CD4-positive, alpha-beta memory T cell (primary cell): Measurements from ENCODE around the gene BCAR3. TPM values are rescaled to one million over a fixed set of nuclear protein-coding genes. Genes with fewer than 3 reads are reported as not detected.

ENCODE experiments used
- CTCF ChIA-PET: fragments of 350-600 bp; sonication (Branson Sonifier 250); formaldehyde crosslinking; loops from one replicate; lab custom pipeline; 2021; ENCODE audit warnings: inconsistent platforms; ENCODE audit not compliant: partially characterized antibody; lab: Charles Lee
- POLR2A ChIA-PET: fragments of 350-600 bp; sonication (Branson Sonifier 250); formaldehyde crosslinking; loops from one replicate; lab custom pipeline; 2021; ENCODE audit not compliant: partially characterized antibody; lab: Charles Lee
- DNase-seq, 5 donors: peaks; one replicate each; pipeline versions ENCODE4 v3.0.0 to v3.0.0-alpha.2; 2020 to 2022; ENCODE audit warnings: mixed read lengths in 1 of 5
- H3K27ac ChIP-seq: one replicate; pipeline ENCODE4 v1.7.0; 2013; ENCODE audit warnings: low read depth, low read length
- H3K27me3 ChIP-seq: 2 replicates; pipeline ENCODE4 v1.7.0; 2013; ENCODE audit warnings: mild to moderate bottlenecking, low read length, moderate library complexity; ENCODE audit not compliant: insufficient read depth
- H3K36me3 ChIP-seq: 2 replicates; pipeline ENCODE4 v1.7.0; 2013; ENCODE audit warnings: mild to moderate bottlenecking, low read length, moderate library complexity; ENCODE audit not compliant: insufficient read depth
- H3K4me1 ChIP-seq: 2 replicates; pipeline ENCODE4 v1.7.0; 2013; ENCODE audit warnings: mild to moderate bottlenecking, low read length, moderate library complexity; ENCODE audit not compliant: insufficient read depth
- H3K4me3 ChIP-seq, 2 donors: one replicate each; pipeline ENCODE4 v1.7.0; 2013; ENCODE audit warnings: low read length in 2 of 2, mild to moderate bottlenecking in 1 of 2
- H3K9me3 ChIP-seq, 2 donors: one replicate each; pipeline ENCODE4 v1.7.0; 2013; ENCODE audit warnings: low read length in 2 of 2, control low read depth in 1 of 2; ENCODE audit not compliant: control insufficient read depth in 1 of 2
- H3K27ac Mint-ChIP-seq, 7 donors: one replicate each; pipeline ENCODE4 v1.8.0; 2020 to 2021; ENCODE audit warnings: mixed read lengths in 7 of 7, mild to moderate bottlenecking in 6 of 7, inconsistent platforms in 3 of 7, moderate library complexity in 3 of 7
- H3K27me3 Mint-ChIP-seq, 2 donors: one replicate each; pipeline ENCODE4 v1.8.0; 2020 to 2021; ENCODE audit warnings: mixed read lengths in 2 of 2
- H3K36me3 Mint-ChIP-seq, 2 donors: one replicate each; pipeline ENCODE4 v1.8.0; 2020 to 2021; ENCODE audit warnings: mixed read lengths in 2 of 2, inconsistent platforms in 1 of 2, mild to moderate bottlenecking in 1 of 2
- H3K4me1 Mint-ChIP-seq, 4 donors: one replicate each; pipeline ENCODE4 v1.8.0; 2020 to 2021; ENCODE audit warnings: mixed read lengths in 4 of 4, mild to moderate bottlenecking in 1 of 4
- H3K4me3 Mint-ChIP-seq, 8 donors: one replicate each; pipeline ENCODE4 v1.8.0; 2020 to 2021; ENCODE audit warnings: mixed read lengths in 8 of 8, mild to moderate bottlenecking in 7 of 8, moderate library complexity in 6 of 8, inconsistent platforms in 3 of 8
- H3K9me3 Mint-ChIP-seq, 8 donors: one replicate each; pipeline ENCODE4 v1.8.0; 2020 to 2021; ENCODE audit warnings: mixed read lengths in 8 of 8, mild to moderate bottlenecking in 5 of 8, inconsistent platforms in 3 of 8, moderate library complexity in 1 of 8
- intact Hi-C: fragments of 100-400 bp; cut with micrococcal nuclease; formaldehyde crosslinking; loops from one replicate; pipeline ENCODE4 v1.15.1; 2023
- polyA plus RNA-seq, 2 donors: library from polyadenylated mRNA; unstranded; fragments of 300-500 nt; fragmentation: Illumina TruSeq; gene quantifications; one replicate each; pipeline ENCODE4 v1.2.3, GENCODE V29; 2021
- total RNA-seq, 2 experiments: library from RNA; stranded (reverse); gene quantifications; one replicate each; pipeline ENCODE4 v1.2.3, GENCODE V29; 2021

Gene BCAR3
- total and polyA plus RNA-seq, 4 experiments from 2014 or later, result 0.39 to 1.2 (median 0.76) TPM

DNA sequence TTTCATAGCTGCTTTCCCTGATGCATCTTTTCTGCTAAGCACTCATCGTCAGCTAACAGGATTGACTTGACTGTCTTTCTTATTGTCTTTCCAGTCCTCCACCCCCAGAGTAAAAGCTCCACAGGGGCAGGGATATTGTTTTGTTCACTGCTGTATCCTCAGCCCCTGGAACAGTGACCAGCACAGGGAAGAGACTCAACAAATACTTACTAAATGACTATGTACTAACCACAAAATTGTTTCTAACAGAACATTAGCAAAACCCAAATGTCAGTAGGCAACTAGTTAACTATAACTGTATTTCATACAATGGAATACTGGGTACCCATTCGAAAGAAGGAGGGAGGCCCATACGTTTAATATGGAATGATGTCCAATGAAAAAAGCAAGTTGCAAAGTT is 53.0 kb downstream of the BCAR3 start:
- ChIA-PET CTCF (interaction anchor here (0.7 to 7.9 kb wide), 38 partner anchors 9 to 1177 kb away, joined by 3 to 191 read pairs (median 4); partner anchors contain the start of genes DNTTIP2 and GCLM), POLR2A (interaction anchor here (1.2 to 2.0 kb wide), 2 partner anchors 215 to 217 kb away, joined by 13 to 15 read pairs; no protein-coding TSS in a partner anchor)
- Mint-ChIP-seq H3K27ac (peak overlapping the region in 1 of 7 donors; percentile 3), H3K4me3 (no peak overlapping the region), H3K36me3 (no peaks in the 10 kb centered on the region), H3K4me1 (no peaks in the 10 kb centered on the region), H3K27me3 (no peaks in the 10 kb centered on the region), H3K9me3 (no peaks in the 10 kb centered on the region)
- no peak for DNase-seq
- Histone ChIP-seq H3K9me3 (no peaks in the 10 kb centered on the region), H3K4me1 (no peaks in the 10 kb centered on the region), H3K27me3 (no peaks in the 10 kb centered on the region), H3K36me3 (no peaks in the 10 kb centered on the region), H3K27ac (no peak overlapping the region), H3K4me3 (no peak overlapping the region)
- intact Hi-C loops, result loop anchor here (1.0 to 10.0 kb wide), 8 partner anchors 186 to 551 kb away; partner anchors contain the start of genes GCLM and MTF2

DNA sequence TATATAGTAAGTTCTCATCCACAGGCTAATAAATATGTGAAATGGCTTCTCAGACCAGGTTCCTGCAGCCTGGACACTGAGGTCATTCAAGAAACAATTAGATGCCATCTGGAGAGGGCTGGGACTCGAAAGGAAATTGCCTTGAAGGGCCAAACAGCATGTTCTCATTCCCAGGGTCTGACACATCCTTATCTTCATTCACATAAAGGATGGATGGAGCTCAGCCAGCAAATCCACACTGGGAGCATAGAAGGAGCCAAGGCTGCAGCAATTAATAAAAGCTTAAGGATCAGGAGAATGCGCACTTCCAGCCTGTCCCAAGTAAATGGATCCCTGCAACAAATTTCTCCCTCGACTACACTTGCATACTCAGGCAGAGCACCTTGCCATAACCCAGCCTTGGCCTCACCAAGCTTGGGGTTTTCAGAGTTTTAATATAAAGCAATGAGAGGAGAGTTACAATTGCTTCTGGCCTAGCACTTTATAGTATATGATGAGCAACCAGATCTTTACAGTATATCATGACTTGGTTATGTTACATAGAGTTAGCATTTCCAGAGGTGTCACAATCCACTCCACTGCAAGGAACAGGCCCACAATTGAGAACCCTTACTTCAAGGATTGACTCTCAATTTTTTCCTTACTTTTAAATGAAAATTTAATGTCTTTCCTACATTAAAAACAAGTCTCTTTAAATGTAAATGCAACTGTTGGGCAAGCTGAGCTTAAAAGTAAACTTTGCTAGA is 55.9 kb downstream of the BCAR3 start:
- H3K36me3 ChIP-seq, result no peaks in the 10 kb centered on the region
- intact Hi-C loops, result loop anchor here (5.0 to 10.0 kb wide), 2 partner anchors 321 to 548 kb away; partner anchors contain the start of gene MTF2
- no peaks in the 10 kb centered on the region for H3K4me1 Mint-ChIP-seq
- no peaks in the 10 kb centered on the region for H3K27me3 Mint-ChIP-seq
- H3K36me3 Mint-ChIP-seq, result no peaks in the 10 kb centered on the region
- no peaks in the 10 kb centered on the region for H3K4me1 ChIP-seq
- no peak overlapping the region for H3K4me3 Mint-ChIP-seq
- ChIA-PET POLR2A (interaction anchor here (2.3 kb wide), 1 partner anchor 220 kb away, joined by 6 read pairs; no protein-coding TSS in a partner anchor), CTCF (interaction anchor here (0.7 to 1.7 kb wide), 12 partner anchors 8 to 400 kb away, joined by 3 to 6 read pairs (median 3); no protein-coding TSS in a partner anchor)
- no peak overlapping the region for H3K27ac Mint-ChIP-seq
- no peak overlapping the region for H3K4me3 ChIP-seq
- H3K27ac ChIP-seq, result no peak overlapping the region
- no peaks in the 10 kb centered on the region for H3K9me3 Mint-ChIP-seq
- H3K27me3 ChIP-seq, result no peaks in the 10 kb centered on the region
- no peak for DNase-seq
- no peaks in the 10 kb centered on the region for H3K9me3 ChIP-seq

DNA sequence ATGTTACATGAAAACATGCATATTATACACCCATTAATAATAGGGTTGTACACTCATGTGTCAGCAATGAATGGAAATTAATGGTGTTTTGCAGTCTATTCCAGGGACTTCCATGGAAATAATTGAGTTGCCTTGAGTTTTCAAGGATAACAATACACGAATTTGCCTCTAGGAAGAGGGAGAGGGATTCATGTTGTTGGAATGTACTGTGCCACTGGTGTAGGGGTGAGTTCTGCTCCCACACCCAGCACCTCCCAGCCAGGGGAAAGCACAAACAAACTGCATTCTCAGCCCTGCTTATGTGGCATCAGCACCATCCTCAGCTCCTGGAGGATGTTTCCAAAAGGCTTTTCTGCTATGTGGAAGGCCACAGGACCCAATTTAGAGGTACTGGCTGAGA is 57.8 kb downstream of the BCAR3 start:
- H3K9me3 ChIP-seq, result no peaks in the 10 kb centered on the region
- Mint-ChIP-seq H3K27ac (no peak overlapping the region), H3K36me3 (no peaks in the 10 kb centered on the region), H3K9me3 (no peaks in the 10 kb centered on the region), H3K4me1 (no peaks in the 10 kb centered on the region), H3K4me3 (no peak overlapping the region), H3K27me3 (no peaks in the 10 kb centered on the region)
- intact Hi-C loops, result loop anchor here (10.0 kb wide), 1 partner anchor 319 kb away; no protein-coding TSS in a partner anchor
- no peaks in the 10 kb centered on the region for H3K27me3 ChIP-seq
- no peaks in the 10 kb centered on the region for H3K4me1 ChIP-seq
- no peak for DNase-seq
- H3K36me3 ChIP-seq, result no peaks in the 10 kb centered on the region
- CTCF ChIA-PET, result no interaction called here
- H3K27ac ChIP-seq, result no peak overlapping the region
- H3K4me3 ChIP-seq, result no peak overlapping the region
- POLR2A ChIA-PET, result interaction anchor here (2.3 kb wide), 1 partner anchor 222 kb away, joined by 6 read pairs; no protein-coding TSS in a partner anchor

DNA sequence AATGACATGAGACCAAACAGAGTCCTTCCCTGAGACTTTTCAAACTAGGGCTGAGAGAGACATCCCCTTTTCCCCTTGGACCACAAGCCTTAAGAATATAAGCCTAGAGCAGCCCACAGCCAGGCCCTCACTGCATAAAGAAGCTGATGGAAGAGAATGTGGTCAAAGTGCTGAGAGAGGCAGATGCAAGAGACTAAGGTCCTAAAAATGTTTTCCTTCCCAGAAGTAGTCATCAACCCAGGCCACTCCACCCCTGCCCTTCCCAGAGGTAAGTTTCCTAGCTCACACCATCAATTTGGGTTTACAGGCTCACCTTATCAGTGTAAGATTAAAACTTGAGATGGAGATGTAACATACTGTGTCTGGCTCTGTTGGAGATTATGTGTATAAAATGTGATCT is 58.2 kb downstream of the BCAR3 start:
- CTCF ChIA-PET, result no interaction called here
- H3K9me3 Mint-ChIP-seq, result no peaks in the 10 kb centered on the region
- Histone ChIP-seq H3K4me1 (no peaks in the 10 kb centered on the region), H3K36me3 (no peaks in the 10 kb centered on the region), H3K9me3 (no peaks in the 10 kb centered on the region), H3K27me3 (no peaks in the 10 kb centered on the region), H3K4me3 (no peak overlapping the region), H3K27ac (no peak overlapping the region)
- no peaks in the 10 kb centered on the region for H3K4me1 Mint-ChIP-seq
- H3K27me3 Mint-ChIP-seq, result no peaks in the 10 kb centered on the region
- no peak overlapping the region for H3K27ac Mint-ChIP-seq
- POLR2A ChIA-PET, result interaction anchor here (2.3 kb wide), 1 partner anchor 223 kb away, joined by 6 read pairs; no protein-coding TSS in a partner anchor
- DNase-seq, result no peak
- H3K4me3 Mint-ChIP-seq, result no peak overlapping the region
- no peaks in the 10 kb centered on the region for H3K36me3 Mint-ChIP-seq
- intact Hi-C loops, result loop anchor here (10.0 kb wide), 1 partner anchor 319 kb away; no protein-coding TSS in a partner anchor

DNA sequence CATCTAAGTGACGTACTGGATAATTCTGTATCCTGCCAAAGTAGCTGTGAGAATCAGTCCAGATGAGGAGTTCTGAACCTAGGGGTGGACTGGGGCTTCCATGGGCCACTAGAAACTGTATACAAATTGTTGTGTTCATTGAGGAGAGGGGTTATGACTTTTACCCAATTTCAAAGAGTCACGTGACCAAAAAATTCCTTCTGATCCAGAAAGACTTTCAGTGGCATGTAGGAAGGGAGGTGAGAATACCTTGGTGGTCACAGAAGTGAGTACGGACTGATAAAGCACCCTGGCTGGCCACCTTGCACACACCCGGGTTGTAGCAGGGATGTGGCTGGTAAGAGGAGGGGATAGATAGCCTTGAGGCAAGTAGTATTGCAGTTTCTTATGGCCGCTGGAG is 60.4 kb downstream of the BCAR3 start:
- H3K36me3 ChIP-seq, result no peaks in the 10 kb centered on the region
- H3K4me3 Mint-ChIP-seq, result no peak overlapping the region
- ChIA-PET POLR2A (no interaction called here), CTCF (interaction anchor here (1.9 to 2.3 kb wide), 2 partner anchors 8 to 317 kb away, joined by 6 to 15 read pairs; no protein-coding TSS in a partner anchor)
- H3K9me3 Mint-ChIP-seq, result no peaks in the 10 kb centered on the region
- peaks cover under 1% of the 10 kb centered on the region for H3K4me1 ChIP-seq
- H3K4me3 ChIP-seq, result no peak overlapping the region
- intact Hi-C loops, result loop anchor here (10.0 kb wide), 1 partner anchor 316 kb away; no protein-coding TSS in a partner anchor
- no peak overlapping the region for H3K27ac Mint-ChIP-seq
- H3K9me3 ChIP-seq, result no peaks in the 10 kb centered on the region
- H3K27me3 ChIP-seq, result no peaks in the 10 kb centered on the region
- H3K27me3 Mint-ChIP-seq, result no peaks in the 10 kb centered on the region
- DNase-seq, result no peak
- H3K27ac ChIP-seq, result no peak overlapping the region
- no peaks in the 10 kb centered on the region for H3K36me3 Mint-ChIP-seq
- peaks cover 1 to 3% (median 2%) of the 10 kb centered on the region in 4 donors for H3K4me1 Mint-ChIP-seq

DNA sequence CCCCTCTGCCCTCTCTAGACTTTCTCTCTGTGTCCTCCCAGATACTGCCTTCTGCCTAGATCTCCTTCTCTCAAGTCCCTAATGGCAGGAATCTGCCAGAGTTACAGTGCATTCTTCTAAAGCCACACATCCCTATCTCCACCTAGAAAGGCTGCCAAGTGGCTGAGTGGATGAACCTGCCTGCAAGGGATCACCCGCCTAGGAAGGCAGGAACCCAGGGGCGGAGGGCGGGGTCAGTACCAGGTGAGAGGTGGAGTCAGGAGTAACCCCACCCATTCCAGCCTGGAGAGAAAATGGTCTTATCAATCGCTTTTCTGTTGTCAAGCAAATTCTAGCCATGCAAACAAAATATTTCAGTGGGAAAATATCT is 60.8 kb downstream of the BCAR3 start:
- Histone ChIP-seq H3K36me3 (no peaks in the 10 kb centered on the region), H3K9me3 (no peaks in the 10 kb centered on the region), H3K27me3 (no peaks in the 10 kb centered on the region), H3K4me1 (peaks cover 5% of the 10 kb centered on the region), H3K27ac (no peak overlapping the region), H3K4me3 (no peak overlapping the region)
- Mint-ChIP-seq H3K9me3 (no peaks in the 10 kb centered on the region), H3K27ac (no peak overlapping the region), H3K36me3 (no peaks in the 10 kb centered on the region), H3K4me1 (peaks cover 4 to 8% (median 6%) of the 10 kb centered on the region in 4 donors), H3K4me3 (no peak overlapping the region), H3K27me3 (no peaks in the 10 kb centered on the region)
- intact Hi-C loops, result loop anchor here (10.0 kb wide), 1 partner anchor 316 kb away; no protein-coding TSS in a partner anchor
- ChIA-PET CTCF (interaction anchor here (1.9 to 2.3 kb wide), 2 partner anchors 8 to 316 kb away, joined by 6 to 15 read pairs; no protein-coding TSS in a partner anchor), POLR2A (no interaction called here)
- no peak for DNase-seq
